Eye (tissue), 1 donor: ENCODE results near the gene APC.
A peak's percentile ranks its signal among the peaks of the same experiment; 100 is the strongest.
"Not testable (repeated sequence)": the region's sequence is repeated elsewhere in the genome, so short reads cannot be mapped to it uniquely, and the experiment has no call there.

ENCODE experiments used
- DNase-seq: peaks from one replicate; pipeline ENCODE4 v3.0.0-alpha.2; 2015

Gene APC

DNA sequence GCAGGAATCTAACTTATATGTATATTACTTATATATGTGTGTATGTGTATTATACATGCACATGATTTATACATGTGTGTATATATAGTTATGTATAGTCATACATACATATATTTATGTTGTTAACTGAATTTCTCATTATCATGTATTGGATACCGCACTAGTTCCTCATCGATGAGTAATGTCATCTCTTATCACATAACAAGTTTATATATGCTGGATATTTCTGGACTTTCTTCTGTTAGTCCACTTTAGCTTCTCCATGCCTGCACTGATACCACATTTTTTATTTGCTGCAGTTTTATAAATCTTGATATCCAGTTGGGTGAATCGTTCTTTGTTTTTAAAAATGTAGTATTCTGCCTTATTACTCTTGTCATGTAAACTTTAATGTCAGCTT lies 50.2 kb downstream of the APC start:
- DNase-seq, result no peak

DNA sequence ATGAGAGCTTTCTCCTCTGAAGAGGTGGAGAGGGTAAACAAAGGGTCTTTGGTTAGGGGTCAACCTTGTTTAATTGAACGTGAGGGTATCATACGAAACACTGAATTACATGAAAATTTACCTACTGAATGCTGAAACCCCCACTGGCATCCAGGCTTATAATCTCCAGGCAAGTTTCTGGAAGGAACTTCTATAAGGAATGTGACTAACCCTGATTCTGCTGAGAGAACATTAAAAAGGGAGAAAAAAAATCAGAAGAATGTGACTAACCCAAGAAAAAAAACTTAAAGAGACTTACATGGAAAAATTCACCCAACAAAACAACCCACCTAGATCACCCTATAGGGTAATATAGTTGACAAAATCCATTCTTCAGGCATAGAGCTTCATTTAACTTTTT lies 55.5 kb downstream of the APC start:
- no peak for DNase-seq

DNA sequence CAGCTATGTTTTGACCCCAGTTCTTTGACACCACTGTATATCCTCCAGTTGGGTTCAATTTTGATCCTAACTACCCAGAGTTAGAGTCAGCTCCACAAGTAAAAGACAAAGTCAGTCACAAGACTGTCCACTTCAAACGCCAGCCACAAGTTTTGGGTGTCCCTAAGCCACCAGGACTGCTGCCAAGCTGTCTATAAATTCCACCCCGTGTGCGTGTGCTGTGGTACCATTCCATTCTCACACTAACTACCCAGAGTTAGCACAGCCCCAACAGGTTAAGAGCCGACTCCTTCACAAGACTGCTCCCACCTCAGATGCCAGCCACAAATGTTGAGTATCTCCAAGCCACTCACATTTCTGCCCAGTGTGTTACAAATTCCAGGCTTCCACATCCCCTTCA lies 56.7 kb downstream of the APC start:
- no peak for DNase-seq

DNA sequence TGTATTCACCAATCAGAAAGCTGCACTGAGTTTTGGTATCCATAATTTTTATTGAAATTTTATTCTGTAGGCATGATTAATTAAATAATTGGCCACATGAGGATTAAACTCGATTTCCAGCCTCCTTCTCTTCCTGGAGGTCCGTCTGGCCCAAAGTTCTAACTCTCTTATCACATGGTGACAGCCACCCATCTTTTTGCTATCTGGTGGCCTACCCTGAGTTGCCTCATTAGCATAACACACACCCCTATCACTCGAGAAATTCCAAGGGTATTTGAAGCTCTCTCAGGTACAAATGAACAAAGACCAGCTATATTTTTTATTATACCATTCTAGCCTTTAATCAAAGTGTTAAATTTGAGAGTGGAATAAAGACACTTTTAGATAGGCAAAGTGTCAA lies 57.7 kb downstream of the APC start:
- DNase-seq, result no peak

DNA sequence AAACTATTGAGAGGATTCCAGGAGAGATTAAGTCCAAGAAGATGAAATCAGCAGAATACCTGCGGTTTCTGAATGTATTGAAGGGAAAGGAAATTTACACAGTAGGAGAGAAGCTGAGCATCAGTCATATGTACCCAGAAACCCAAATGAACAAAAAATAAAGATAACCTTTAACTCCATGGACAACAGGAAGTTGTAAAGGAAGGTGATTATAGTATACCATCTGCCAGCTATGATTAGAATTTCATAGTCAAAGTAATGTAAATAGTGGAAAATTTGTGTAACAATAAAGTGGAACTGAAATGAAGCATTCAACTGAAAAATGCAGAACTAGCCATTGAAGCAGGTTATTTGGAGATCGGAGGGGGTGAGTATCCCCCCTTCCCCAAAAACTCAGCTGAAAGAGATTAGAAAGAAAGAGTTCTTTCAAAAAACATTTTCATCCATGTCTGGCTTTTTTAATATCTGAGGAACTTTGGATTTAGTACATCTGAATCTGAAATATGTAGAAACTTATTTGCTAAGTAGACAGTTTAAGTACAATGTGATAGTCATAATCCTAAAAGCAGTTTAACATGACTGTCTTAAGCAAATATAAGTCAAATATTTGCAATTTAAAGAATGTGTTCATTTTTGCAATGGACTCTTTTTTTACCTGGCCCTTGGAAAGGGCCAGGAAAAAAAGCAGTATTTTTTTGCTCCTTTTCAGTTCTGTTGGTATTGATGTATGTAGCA lies 58.4 kb downstream of the APC start:
- DNase-seq, result no peak

DNA sequence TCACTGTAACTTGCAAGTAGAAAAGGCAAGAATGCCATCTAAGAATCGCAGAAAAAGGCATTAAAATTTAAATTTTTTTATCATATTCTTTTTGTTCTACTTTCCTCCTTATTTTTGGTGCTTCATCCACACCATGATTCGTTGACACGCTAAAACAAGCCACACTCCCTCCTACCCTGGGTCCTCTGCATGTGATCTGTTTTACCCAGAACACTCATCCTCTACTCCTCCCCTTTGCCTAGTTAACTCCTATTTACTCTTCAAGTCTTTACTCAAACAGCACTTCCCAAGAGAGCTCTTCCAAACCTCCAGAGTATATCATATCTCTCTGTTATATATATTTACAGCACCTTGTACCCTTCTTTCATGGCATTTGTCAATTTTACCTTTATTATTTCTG lies 62.0 kb downstream of the APC start:
- DNase-seq, result no peak

DNA sequence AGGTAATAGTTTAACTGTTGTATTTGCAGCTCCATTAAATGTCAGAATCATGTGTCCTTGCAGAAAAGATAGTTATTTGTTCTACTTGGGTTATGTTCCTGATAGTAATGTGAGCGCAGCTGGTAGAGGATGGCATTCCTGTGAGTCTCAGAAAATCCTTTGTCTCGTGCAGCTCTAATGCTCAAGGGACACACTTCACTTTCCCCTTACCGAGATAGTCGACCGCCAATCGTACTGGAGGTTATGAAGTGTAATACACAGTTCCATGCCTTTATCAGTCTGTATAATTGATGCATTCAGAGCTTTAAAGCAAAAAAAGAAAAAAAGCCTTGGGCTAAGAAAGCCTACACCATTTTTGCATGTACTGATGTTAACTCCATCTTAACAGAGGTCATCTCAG lies 63.2 kb downstream of the APC start:
- DNase-seq, result peak; percentile 75

DNA sequence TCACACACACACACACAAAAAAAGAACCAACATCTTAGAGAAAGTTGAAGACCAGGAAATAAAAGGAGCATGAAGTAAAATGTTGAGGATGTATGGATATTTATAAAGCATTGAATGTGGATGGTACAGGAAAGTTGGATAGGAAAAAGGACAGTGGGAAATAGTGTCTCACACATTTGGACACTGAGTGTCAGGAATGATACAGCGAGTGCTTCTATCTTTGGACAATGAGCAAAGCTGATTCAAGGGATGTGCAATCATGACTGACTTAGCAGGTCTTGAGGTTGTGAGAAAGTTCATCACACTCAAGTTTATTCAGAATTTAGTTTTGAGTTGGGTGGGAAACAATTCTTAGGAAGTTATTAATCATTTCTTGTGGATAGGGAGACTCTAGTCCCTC lies 73.3 kb downstream of the APC start:
- no peak for DNase-seq

DNA sequence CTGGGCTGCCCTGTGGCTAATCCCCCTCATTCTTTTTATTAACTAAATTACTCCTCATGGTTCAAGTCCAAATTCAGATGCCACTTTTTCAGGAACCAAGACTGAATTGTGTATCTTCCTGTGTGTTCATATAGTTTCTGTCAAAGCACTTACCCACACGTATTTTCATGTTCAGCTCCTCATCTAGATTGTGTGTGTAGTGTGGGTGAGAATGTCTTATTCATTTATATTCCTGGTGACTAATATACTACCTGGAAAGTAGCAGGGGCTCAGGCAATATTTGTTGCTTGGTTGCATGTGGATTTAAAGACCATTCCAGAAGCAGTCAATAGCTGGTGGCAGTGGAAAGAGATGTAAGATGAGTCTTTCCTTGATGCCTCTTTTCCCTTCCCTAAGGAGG lies 74.9 kb downstream of the APC start:
- no peak for DNase-seq

DNA sequence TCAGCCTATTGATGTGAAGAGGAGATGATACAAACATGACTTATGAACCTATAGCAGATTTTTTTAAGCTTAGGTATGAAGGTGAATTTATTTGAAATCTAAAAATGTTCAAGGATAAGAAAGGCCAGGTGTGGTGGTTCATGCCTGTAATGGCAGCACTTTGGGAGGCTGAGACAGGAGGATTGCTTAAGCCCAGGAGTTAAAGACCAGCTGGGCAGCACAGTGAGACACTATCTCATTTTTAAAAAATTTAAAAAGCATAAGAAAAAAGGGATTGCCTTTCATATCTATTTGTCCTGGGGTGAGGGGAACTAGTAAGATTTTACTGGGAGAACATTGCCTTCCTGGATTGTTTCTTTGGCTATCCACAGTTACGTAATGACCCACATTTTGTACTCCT lies 82.6 kb downstream of the APC start:
- DNase-seq, result no peak

DNA sequence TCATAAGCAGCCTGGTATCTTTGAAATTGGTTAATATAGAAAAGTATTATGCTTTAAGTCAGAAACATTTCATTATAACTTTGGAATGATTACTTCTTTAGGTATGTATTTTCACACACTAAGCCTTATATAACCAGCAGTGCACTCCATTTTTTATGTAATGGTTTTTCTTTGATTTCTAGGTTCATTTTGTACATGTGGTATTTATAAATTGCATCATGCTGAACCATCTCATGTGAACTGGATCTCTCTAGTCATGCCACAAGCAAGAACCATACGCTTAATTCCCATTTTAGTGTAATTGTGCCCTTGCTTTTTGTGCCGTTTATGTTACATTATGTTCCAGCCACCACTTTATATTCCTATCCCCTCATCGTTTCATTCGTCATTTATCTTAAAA lies 84.8 kb downstream of the APC start:
- no peak for DNase-seq

DNA sequence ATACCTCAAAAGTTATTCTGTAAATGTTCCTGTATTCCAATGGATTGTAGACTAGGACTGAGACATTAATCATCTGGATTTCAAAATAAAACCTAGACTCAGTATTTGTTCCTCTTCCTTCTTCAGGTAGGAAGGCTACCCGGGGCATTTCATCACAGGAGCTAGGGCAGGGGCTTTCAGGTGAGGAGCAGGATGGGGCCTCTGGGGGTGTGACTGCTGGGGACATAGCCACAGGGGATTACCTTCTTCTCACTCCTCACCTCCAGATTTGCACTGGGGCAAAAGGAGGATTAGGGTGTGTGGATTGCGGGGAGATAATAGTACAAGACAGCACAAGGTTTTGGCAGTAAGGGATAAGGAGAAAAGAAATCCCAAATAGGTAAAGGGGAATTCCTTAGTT lies 85.5 kb downstream of the APC start:
- DNase-seq, result no peak

DNA sequence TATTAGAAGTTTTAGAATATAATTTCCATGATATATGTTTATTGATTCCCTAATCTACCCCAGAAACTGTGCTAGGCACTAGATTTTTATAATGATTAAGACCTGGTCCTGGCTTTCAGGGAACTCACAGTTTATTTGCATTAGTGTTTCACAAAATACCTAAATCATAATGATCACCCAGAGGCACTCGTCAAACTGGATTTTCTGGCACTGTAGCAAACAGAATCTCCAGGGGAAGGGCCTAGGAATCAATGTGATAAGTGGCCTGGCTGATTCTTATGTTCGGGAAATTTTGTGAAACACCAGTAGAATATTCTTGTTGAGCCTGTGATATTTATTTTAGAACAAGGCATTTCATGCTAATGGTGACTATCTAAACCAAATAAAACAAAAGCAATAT lies 86.0 kb downstream of the APC start:
- DNase-seq, result no peak

DNA sequence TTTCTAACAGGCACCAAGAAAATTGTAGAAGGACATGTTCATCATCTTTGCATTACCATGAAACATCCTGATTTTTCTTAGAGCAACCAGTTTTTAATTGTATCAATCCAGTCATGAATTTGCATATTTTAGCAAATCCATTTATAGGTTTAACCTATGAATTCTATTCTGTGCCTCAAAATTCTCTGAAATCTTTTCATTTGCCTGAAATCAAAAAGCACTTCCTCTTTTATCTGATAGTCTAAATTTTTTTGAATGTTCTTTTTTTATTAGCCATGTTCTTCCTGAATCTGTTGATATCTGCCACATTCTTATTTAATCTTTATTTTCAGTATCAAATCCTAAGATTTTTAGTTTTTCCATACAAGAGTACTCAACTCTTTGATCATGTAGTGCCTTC lies 86.5 kb downstream of the APC start:
- no peak for DNase-seq

DNA sequence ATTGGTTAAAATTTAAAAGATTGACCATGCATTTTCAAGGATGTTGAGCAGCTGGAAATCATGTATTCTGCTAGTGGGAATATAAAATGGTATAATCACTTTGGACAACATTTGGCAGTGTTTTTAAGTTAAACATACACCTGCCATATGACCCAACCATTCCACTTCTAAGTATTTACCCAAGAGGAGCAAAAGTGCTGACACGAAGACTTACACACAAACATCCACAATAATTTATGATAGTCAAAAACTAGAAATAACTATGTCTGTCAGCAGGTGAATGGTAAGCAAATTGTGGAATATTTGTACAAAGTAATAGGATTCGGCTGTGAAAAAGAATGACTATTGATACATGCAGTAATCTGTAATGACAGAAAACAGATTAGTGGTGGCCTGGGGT lies 92.7 kb downstream of the APC start:
- DNase-seq, result no peak

DNA sequence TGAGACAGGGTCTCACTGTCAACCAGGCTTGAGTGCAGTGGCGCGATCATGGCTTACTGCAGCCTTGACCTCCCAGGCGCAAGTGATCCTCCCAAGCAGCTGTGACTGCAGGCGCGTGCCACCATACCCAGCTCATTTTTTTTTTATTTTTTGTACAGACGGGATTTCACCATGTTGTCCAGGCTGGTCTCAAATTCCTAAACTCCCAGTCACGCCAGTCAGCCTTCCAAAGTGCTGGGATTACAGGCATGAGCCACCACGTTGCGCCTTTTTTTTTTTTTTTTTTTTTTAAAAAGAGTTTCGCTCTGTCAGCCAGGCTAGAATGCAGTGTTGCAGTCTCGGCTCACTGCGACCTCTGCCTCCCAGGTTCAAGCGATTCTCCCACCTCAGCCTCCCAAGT lies 96.3 kb downstream of the APC start:
- DNase-seq, result no peak

DNA sequence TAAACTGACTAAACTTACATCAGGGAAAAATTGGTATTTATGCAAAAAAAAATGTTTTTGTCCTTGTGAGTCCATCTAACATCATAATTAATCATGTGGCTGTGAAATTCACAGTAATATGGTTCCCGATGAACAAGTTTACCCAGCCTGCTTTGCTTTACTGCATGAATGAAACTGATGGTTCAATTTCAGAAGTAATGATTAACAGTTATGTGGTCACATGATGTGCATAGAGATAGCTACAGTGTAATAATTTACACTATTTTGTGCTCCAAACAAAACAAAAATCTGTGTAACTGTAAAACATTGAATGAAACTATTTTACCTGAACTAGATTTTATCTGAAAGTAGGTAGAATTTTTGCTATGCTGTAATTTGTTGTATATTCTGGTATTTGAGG lies 106.8 kb downstream of the APC start:
- DNase-seq, result no peak

DNA sequence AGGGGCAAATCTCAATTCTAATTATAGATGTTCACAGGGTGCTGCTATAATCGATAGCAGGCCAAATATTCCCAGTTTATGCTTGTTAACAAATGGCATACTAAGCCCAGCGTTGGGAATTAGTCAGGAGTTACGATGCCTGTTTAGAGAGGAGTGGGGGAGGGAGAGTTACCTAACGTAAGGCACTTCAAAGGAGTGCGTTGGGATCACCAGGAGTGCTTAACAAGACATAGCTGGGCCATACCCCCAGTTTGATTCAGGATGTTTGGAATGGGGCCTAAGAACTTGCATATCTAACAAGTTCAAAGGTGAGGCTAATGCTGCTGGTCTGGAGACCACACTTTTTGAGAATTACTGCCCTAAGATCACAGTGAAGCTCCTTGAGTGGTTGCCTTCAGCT lies 108.9 kb downstream of the APC start:
- no peak for DNase-seq

DNA sequence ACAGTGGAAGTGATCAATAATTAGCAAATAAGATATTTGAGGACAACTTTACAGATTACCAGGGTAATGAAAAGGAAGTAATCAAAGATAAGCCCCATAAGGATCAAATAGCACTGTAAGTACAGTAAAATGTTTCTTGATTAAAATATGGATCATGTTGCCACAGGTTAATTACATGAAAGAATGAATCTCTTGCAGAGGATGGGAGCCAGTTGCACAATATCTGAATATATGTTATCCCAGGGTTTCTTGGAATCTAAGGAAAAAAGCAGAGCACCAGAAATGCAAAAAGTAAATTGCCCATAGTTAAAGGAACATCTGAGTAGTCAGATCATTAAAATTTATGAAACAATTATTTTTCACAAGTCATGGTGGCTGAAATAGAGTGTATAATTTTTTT lies 109.6 kb downstream of the APC start:
- DNase-seq, result no peak

DNA sequence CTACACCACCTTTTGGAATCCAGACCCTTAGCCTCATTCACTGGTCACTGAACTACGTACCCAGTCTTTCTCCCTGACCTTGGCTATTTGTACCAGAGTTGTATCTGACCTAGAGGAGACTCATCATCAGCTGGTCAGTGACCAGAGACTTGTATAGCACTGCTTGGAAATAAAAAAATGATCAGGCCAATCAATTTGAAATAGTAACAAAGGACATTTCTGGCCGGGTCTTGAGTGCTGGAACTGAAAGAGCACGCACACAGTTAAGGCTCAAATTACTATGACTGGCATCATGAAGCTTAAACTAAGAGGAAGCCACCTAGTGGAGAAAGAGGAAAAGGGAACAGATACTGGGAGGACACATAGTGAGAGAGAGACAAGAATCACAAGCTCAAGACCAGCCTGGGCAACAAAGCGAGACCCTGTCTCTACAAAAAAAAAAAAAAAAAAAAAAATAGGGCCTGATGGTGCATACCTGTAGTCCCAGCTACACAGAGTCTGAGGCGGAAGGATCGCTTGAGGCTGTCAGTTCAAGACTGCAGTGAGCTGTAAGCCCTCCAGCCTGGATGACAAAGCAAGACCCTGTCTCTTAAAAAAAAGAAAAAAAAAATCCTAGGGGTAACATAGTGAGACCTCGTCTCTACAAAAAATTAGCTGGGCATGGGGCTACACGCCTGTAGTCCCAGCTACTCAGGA lies 110.6 kb downstream of the APC start:
- DNase-seq, result peak; percentile 80

DNA sequence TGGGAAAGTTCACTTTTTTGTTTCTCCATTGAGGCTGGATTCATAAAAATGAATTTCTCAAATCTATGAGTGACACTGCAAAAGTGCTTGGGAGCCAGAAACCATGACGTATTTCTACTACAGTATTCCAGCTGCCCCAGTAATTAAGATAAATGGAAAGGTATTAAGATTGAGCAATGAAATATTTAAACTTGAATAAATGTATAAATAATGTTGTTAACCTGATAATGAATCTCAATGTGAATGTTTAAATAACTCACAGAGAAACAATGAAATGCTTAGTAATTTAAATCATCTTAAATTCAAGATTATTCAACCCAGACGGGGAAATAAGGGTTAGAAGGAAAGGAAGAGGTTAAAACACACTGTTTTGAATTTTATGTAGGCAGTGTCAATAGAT lies 112.2 kb downstream of the APC start:
- DNase-seq, result no peak

DNA sequence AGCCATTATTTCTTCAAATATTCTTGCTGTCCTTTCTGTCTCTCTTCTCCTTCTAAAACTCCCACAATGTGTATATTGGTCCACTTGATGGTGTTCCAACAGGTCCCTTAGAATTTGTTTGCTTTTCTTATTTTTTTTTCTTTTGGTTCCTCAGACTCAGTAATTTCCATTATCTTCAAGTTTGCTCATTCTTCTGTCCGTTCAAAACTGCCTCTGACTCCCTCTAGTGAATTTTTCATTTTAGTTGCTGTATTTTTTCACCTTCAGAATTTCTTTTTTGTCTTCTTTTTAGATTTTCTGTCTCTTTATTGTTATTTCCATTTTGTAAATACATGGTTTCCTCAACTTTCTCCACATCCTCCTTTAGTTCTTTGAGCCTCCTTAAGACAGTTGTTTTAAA lies 117.0 kb downstream of the APC start:
- DNase-seq, result no peak

DNA sequence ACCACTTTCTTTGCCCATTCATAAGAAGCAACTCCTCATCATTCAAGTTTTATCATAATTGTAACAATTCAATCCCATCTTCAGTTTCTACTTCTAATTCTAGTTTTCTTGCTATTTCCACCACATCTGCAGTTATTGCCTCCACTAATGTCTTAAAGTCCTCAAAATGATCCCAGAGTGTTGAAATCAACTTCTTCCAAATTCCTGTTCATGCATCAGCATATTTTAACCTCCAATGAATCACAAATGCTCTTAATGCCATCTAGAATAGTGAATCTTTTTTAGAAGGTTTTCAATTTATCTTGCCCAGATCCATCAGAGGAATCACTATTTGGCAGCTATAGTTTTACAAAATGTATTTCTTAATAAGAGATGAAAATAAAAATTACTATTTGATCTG lies 120.2 kb downstream of the APC start:
- no peak for DNase-seq

DNA sequence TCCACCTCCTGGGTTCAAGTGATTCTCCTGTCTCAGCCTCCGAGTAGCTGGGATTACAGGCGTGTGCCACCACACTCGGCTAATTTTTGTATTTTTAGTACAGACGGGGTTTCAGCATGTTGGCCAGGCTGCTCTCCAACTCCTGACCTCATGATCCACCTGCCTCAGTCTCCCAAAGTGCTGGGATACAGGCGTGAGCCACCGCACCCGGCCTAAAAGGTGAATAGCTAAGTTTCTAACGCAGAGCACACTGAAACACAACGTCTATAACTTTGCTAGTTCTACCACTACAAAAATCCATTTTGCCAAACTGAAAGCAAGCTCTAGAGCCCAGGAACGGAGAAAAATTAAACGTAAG lies 122.9 kb downstream of the APC start:
- not testable (repeated sequence) for DNase-seq
